GM18861 (cell line): Measurements from ENCODE around the gene CPE.

Experiments used
- ATAC-seq: cut with Tn5 transposase; IDR thresholded peaks from one replicate; pipeline ENCODE4 v1.9.1; 2021; ENCODE audit not compliant: unreplicated experiment

The CPE gene

GRCh38 chr4:165364452-165365080 is 14.2 kb upstream of the CPE start:
- ATAC-seq, result no peak

GRCh38 chr4:165367040-165367439 is 11.8 kb upstream of the CPE start:
- no peak for ATAC-seq

- no peak for ATAC-seq
Observed at GRCh38 chr4:165368114-165368513, 10.7 kb upstream of the CPE start.

GRCh38 chr4:165368567-165368966 is 10.2 kb upstream of the CPE start:
- no peak for ATAC-seq

GRCh38 chr4:165369522-165369921 is 9.3 kb upstream of the CPE start:
- no peak for ATAC-seq

GRCh38 chr4:165370530-165370929 is 8.3 kb upstream of the CPE start:
- ATAC-seq, result no peak

- ATAC-seq, result no peak
Observed at GRCh38 chr4:165375465-165375864, 3.3 kb upstream of the CPE start.

GRCh38 chr4:165378398-165378744 is 437 bp upstream of the CPE start:
- no peak for ATAC-seq

- ATAC-seq, result no peak
Observed at GRCh38 chr4:165379678-165380064, 863 bp downstream of the CPE start.

GRCh38 chr4:165380805-165381204 is 2.0 kb downstream of the CPE start:
- no peak for ATAC-seq

- ATAC-seq, result no peak
Observed at GRCh38 chr4:165381821-165382373, 3.1 kb downstream of the CPE start.

- ATAC-seq, result no peak
Observed at GRCh38 chr4:165382640-165383039, 3.8 kb downstream of the CPE start.

- no peak for ATAC-seq
Observed at GRCh38 chr4:165383591-165384073, 4.8 kb downstream of the CPE start.

GRCh38 chr4:165384186-165384585 is 5.4 kb downstream of the CPE start:
- no peak for ATAC-seq

- ATAC-seq, result no peak
Observed at GRCh38 chr4:165384598-165384997, 5.8 kb downstream of the CPE start.

- no peak for ATAC-seq
Observed at GRCh38 chr4:165385126-165385525, 6.3 kb downstream of the CPE start.

GRCh38 chr4:165386328-165386727 is 7.5 kb downstream of the CPE start:
- ATAC-seq, result no peak

GRCh38 chr4:165388756-165389155 is 9.9 kb downstream of the CPE start:
- ATAC-seq, result no peak

- no peak for ATAC-seq
Observed at GRCh38 chr4:165393051-165393450, 14.2 kb downstream of the CPE start.

- ATAC-seq, result no peak
Observed at GRCh38 chr4:165393704-165394103, 14.9 kb downstream of the CPE start.

- no peak for ATAC-seq
Observed at GRCh38 chr4:165394275-165394674, 15.5 kb downstream of the CPE start.

- ATAC-seq, result no peak
Observed at GRCh38 chr4:165398570-165398969, 19.8 kb downstream of the CPE start.

- ATAC-seq, result no peak
Observed at GRCh38 chr4:165402375-165402774, 23.6 kb downstream of the CPE start.
